ENCODE measurements around the gene LIMA1. TPM values are rescaled to one million over a fixed set of nuclear protein-coding genes. Genes with fewer than 3 reads are reported as not detected.

The LIMA1 gene
- total and polyA plus RNA-seq, 12 donors, result 10.6 to 34.4 (median 16.2) TPM

DNA sequence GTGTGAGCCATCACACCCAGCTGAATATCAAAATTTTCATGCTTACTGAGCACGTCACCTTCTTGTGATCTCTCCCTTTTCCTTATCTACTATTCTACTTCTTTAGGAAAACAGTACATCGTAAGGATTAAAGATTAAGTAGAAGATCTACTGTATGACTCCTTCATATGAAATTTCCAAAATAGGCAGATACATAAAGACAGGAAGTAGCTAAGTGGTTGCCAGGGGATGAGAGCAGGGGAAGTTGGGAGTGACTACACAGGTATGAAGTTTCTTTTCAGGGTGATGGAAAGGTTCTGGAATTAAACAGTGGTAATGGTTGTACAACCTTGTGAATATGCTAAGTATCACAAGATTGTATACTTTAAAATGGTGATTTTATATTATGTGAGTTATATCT is 79.6 kb downstream of the LIMA1 start:
- Histone ChIP-seq H3K36me3 (peaks cover 0 to 99% (median 36%) of the 10 kb centered on the region in 9 donors), H3K4me3 (no peak overlapping the region), H3K4me1 (peaks cover 0 to 10% (median 0%) of the 10 kb centered on the region in 9 donors), H3K9me3 (no peaks in the 10 kb centered on the region), H3K27ac (no peak overlapping the region), H3K27me3 (no peaks in the 10 kb centered on the region)
- 84 to 93% methylated on average over 2 of the region's 2 CpGs for WGBS, 2 donors
- ATAC-seq (no peak), DNase-seq (no peak)
- intact Hi-C loops (cut with DNase I), result loop anchor here in 1 of 10 donors (10.0 kb wide), 1 partner anchor 81 kb away; the partner anchor contains the start of gene LIMA1
- TF ChIP-seq CTCF (IDR thresholded peaks at IDR 0.05), result no peak

- H3K9me3 ChIP-seq, result no peaks in the 10 kb centered on the region
- H3K4me1 ChIP-seq, result peaks cover 0 to 10% (median 0%) of the 10 kb centered on the region in 9 donors
- peaks cover 0 to 100% (median 37%) of the 10 kb centered on the region in 9 donors for H3K36me3 ChIP-seq
- no peak for TF ChIP-seq CTCF (IDR thresholded peaks at IDR 0.05)
- no peaks in the 10 kb centered on the region for H3K27me3 ChIP-seq
- DNase-seq, result no peak
- no peak overlapping the region for H3K4me3 ChIP-seq
- H3K27ac ChIP-seq, result no peak overlapping the region
- intact Hi-C loops (cut with DNase I), result loop anchor here in 1 of 10 donors (10.0 kb wide), 1 partner anchor 83 kb away; the partner anchor contains the start of gene LIMA1
- ATAC-seq, result no peak
- 89 to 90% methylated on average over 3 of the region's 3 CpGs for WGBS, 2 donors
These were observed 81.3 kb downstream of the LIMA1 start for GRCh38 chr12:50201987-50202521.

DNA sequence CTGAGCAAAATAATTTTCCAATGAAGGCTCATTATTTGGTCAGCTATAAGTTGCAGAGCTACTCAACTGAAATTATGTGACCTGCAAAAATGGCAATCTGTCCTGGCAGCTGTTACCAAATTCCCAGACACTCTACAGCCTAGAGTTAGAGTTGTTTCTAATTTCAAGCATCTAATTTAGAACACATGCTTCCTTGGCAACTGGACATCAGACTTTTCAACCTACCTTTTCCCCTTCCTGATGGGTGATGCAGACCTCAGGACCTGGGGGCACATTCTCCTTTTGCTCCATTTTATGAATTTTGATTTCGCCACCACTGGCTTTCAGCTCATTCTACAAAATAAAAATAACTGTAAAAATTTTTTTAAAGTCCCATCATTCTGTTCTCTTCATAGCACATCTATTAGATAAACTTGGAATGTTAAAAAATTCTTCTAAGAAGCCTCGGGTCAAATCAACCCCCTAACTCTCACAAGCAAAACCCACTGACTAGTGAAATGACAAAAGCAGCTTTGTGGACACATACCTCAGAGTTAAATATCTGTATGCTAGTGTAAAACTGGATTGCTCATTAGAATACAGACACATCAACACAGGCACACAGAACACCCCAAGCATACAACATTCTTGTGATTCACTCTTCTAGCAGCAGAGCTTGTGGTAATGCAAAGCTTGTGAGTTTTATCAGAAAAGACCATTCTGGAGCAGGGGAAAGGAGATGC is 82.6 kb downstream of the LIMA1 start:
- TF ChIP-seq CTCF (IDR thresholded peaks at IDR 0.05), result no peak
- no peak overlapping the region for H3K27ac ChIP-seq
- peak in 1 of 8 donors; percentile 35 for ATAC-seq
- no peaks in the 10 kb centered on the region for H3K9me3 ChIP-seq
- 72 to 78% methylated on average over 2 of the region's 2 CpGs for WGBS, 2 donors
- no peaks in the 10 kb centered on the region for H3K27me3 ChIP-seq
- no peak for DNase-seq
- intact Hi-C loops (cut with DNase I), result loop anchor here in 1 of 10 donors (10.0 kb wide), 1 partner anchor 84 kb away; the partner anchor contains the start of gene LIMA1
- H3K4me1 ChIP-seq, result peaks cover 0 to 10% (median 0%) of the 10 kb centered on the region in 9 donors
- H3K4me3 ChIP-seq, result no peak overlapping the region
- peaks cover 0 to 100% (median 37%) of the 10 kb centered on the region in 9 donors for H3K36me3 ChIP-seq

DNA sequence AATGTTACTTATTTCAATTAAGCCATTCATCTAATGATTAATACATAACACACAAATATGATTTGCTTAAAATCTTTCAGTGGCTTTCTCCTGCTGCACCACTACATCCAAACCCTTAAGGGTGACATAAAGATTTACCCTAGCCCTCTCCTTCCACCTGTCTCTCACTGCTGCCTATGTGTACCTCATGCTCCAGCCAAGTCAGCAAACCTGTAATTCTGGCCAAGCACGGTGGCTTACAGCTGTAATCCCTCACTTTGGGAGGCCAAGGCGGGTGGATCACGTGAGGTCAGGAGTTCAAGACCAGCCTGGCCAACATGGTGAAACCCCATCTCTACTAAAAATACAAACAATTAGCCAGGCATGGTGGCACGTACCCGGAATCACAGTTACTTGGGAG is 84.5 kb downstream of the LIMA1 start:
- Histone ChIP-seq H3K27me3 (no peaks in the 10 kb centered on the region), H3K9me3 (no peaks in the 10 kb centered on the region), H3K27ac (no peak overlapping the region), H3K36me3 (peaks cover 0 to 100% (median 19%) of the 10 kb centered on the region in 9 donors), H3K4me1 (peaks cover 0 to 10% (median 0%) of the 10 kb centered on the region in 9 donors), H3K4me3 (no peak overlapping the region)
- ATAC-seq, result no peak
- no peak for DNase-seq
- TF ChIP-seq CTCF (IDR thresholded peaks at IDR 0.05), result no peak
- 95% methylated on average over 5 of the region's 5 CpGs for WGBS, 2 donors
- intact Hi-C loops (cut with DNase I), result loop anchor here in 1 of 10 donors (10.0 kb wide), 1 partner anchor 254 kb away; no protein-coding TSS in a partner anchor
